Trophoblast cell (in vitro differentiated cells and primary cell): ENCODE data around the gene SUFU.
"Not testable (repeated sequence)": the region's sequence is repeated elsewhere in the genome, so short reads cannot be mapped to it uniquely, and the experiment has no call there.

Experiments
- DNase-seq, 2 donors: peaks; one replicate each; pipeline ENCODE4 v3.0.0-alpha.2; 2016
- H2AFZ ChIP-seq: 2 replicates; pipeline ENCODE4 v1.6.1; 2013; ENCODE audit warnings: low read length, moderate library complexity, mild to moderate bottlenecking; ENCODE audit not compliant: insufficient read depth, poor library complexity
- H2AK5ac ChIP-seq: 2 replicates; pipeline ENCODE4 v1.6.1; 2013; ENCODE audit warnings: mild to moderate bottlenecking, low read length
- H2BK120ac ChIP-seq: 2 replicates; pipeline ENCODE4 v1.6.1; 2013; ENCODE audit warnings: low read length, mild to moderate bottlenecking, moderate library complexity; ENCODE audit not compliant: insufficient read depth, poor library complexity
- H2BK12ac ChIP-seq: 2 replicates; pipeline ENCODE4 v1.6.1; 2013; ENCODE audit warnings: mild to moderate bottlenecking, low read length, moderate library complexity
- H2BK5ac ChIP-seq: 2 replicates; pipeline ENCODE4 v1.6.1; 2013; ENCODE audit warnings: low read length, low read depth, moderate library complexity, mild to moderate bottlenecking; ENCODE audit not compliant: poor library complexity
- H3K14ac ChIP-seq: 2 replicates; pipeline ENCODE4 v1.6.1; 2013; ENCODE audit warnings: mild to moderate bottlenecking, low read length
- H3K18ac ChIP-seq: 2 replicates; pipeline ENCODE4 v1.6.1; 2013; ENCODE audit warnings: mild to moderate bottlenecking, low read length
- H3K23ac ChIP-seq: 2 replicates; pipeline ENCODE4 v1.6.1; 2013; ENCODE audit warnings: low read length
- H3K27ac ChIP-seq: 2 replicates; pipeline ENCODE4 v1.5.1; 2013; ENCODE audit warnings: low read depth, mild to moderate bottlenecking, inconsistent platforms, low read length, moderate library complexity
- H3K27me3 ChIP-seq: 2 replicates; pipeline ENCODE4 v1.6.1; 2013; ENCODE audit warnings: inconsistent platforms, mild to moderate bottlenecking, low read length, moderate library complexity; ENCODE audit not compliant: insufficient read depth
- H3K36me3 ChIP-seq, 2 experiments: 1 replicate in 1 of 2; 2 replicates in 1 of 2; pipeline ENCODE4 v1.6.1; 2013; ENCODE audit warnings: low read length in 2 of 2, mild to moderate bottlenecking in 2 of 2, moderate library complexity in 1 of 2; ENCODE audit not compliant: insufficient read depth in 2 of 2, control insufficient read depth in 1 of 2
- H3K4ac ChIP-seq: 2 replicates; pipeline ENCODE4 v1.6.1; 2013; ENCODE audit warnings: low read depth, mild to moderate bottlenecking, low read length, moderate library complexity
- H3K4me1 ChIP-seq, 2 experiments: 1 replicate in 1 of 2; 2 replicates in 1 of 2; pipeline ENCODE4 v1.6.1; 2013; ENCODE audit warnings: low read length in 2 of 2, mild to moderate bottlenecking in 2 of 2, moderate library complexity in 1 of 2; ENCODE audit not compliant: insufficient read depth in 2 of 2, control insufficient read depth in 1 of 2
- H3K4me2 ChIP-seq: 2 replicates; pipeline ENCODE4 v1.6.1; 2013; ENCODE audit warnings: inconsistent platforms, mild to moderate bottlenecking, low read length, moderate library complexity
- H3K4me3 ChIP-seq: 2 replicates; pipeline ENCODE4 v1.5.1; 2013; ENCODE audit warnings: mild to moderate bottlenecking, low read depth, low read length, inconsistent platforms
- H3K79me1 ChIP-seq: one replicate; pipeline ENCODE4 v1.6.1; 2013; ENCODE audit warnings: low read length
- H3K79me2 ChIP-seq: 2 replicates; pipeline ENCODE4 v1.6.1; 2013; ENCODE audit warnings: low read length, mild to moderate bottlenecking; ENCODE audit not compliant: control insufficient read depth, insufficient read depth, poor library complexity
- H3K9ac ChIP-seq: 2 replicates; pipeline ENCODE4 v1.6.1; 2013; ENCODE audit warnings: mild to moderate bottlenecking, low read length
- H3K9me3 ChIP-seq: 2 replicates; pipeline ENCODE4 v1.6.1; 2013; ENCODE audit warnings: low read depth, mild to moderate bottlenecking, control low read depth, inconsistent platforms, low read length; ENCODE audit not compliant: insufficient read depth
- H4K12ac ChIP-seq: 2 replicates; pipeline ENCODE4 v1.6.1; 2013; ENCODE audit warnings: low read depth, mild to moderate bottlenecking, low read length, moderate library complexity
- H4K8ac ChIP-seq: 2 replicates; pipeline ENCODE4 v1.6.1; 2013; ENCODE audit warnings: low read depth, mild to moderate bottlenecking, low read length, moderate library complexity
- H4K91ac ChIP-seq: one replicate; pipeline ENCODE4 v1.6.1; 2013; ENCODE audit warnings: low read depth, mild to moderate bottlenecking, low read length, moderate library complexity
- WGBS: extraction: QIAGEN DNeasy Blood & Tissue Kit; methylation state at CpG from one replicate; pipeline ENCODE4 v1.1.7; 2013; ENCODE audit warnings: missing lambda C conversion rate; ENCODE audit not compliant: insufficient read length, insufficient coverage; ENCODE audit errors: extremely low coverage; 5-methylcytosine and 5-hydroxymethylcytosine counted together

Gene SUFU

GRCh38 chr10:102524746-102525145 is 21.0 kb downstream of the SUFU start:
- Histone ChIP-seq H3K36me3 (peaks cover 12 to 15% of the 10 kb centered on the region in 2 experiments), H4K12ac (no peak overlapping the region), H2BK120ac (no peak overlapping the region), H3K4ac (no peak overlapping the region), H3K4me3 (no peak overlapping the region), H3K14ac (no peak overlapping the region), H3K9ac (no peak overlapping the region), H3K27me3 (no peaks in the 10 kb centered on the region), H2AFZ (no peak overlapping the region), H3K4me2 (no peak overlapping the region), H3K18ac (no peak overlapping the region), H2BK5ac (no peak overlapping the region), H2BK12ac (no peak overlapping the region), H4K8ac (no peak overlapping the region), H3K9me3 (no peaks in the 10 kb centered on the region), H3K4me1 (peaks cover 0 to 11% of the 10 kb centered on the region in 2 experiments), H3K79me2 (peaks cover 3% of the 10 kb centered on the region), H2AK5ac (no peak overlapping the region), H3K27ac (no peak overlapping the region), H4K91ac (no peak overlapping the region), H3K79me1 (no peaks in the 10 kb centered on the region), H3K23ac (no peak overlapping the region)
- no peak for DNase-seq
- no CpG with 5 or more reads among the region's 4 CpGs for WGBS

- Histone ChIP-seq H2BK5ac (no peak overlapping the region), H3K4ac (no peak overlapping the region), H4K8ac (no peak overlapping the region), H3K27me3 (no peaks in the 10 kb centered on the region), H2BK12ac (no peak overlapping the region), H2AFZ (no peak overlapping the region), H3K27ac (no peak overlapping the region), H3K4me3 (no peak overlapping the region), H2AK5ac (no peak overlapping the region), H2BK120ac (no peak overlapping the region), H4K91ac (no peak overlapping the region), H3K9me3 (no peaks in the 10 kb centered on the region), H3K79me2 (peaks cover 2% of the 10 kb centered on the region), H3K79me1 (no peaks in the 10 kb centered on the region), H3K4me1 (peaks cover 0 to 10% of the 10 kb centered on the region in 2 experiments), H3K14ac (no peak overlapping the region), H3K18ac (no peak overlapping the region), H3K4me2 (no peak overlapping the region), H4K12ac (no peak overlapping the region), H3K23ac (no peak overlapping the region), H3K9ac (no peak overlapping the region), H3K36me3 (peaks cover 14 to 15% of the 10 kb centered on the region in 2 experiments)
- no peak for DNase-seq
- no CpG with 5 or more reads among the region's 2 CpGs for WGBS
Measured at GRCh38 chr10:102527546-102527945, 23.8 kb downstream of the SUFU start.

GRCh38 chr10:102534333-102534732 is 30.6 kb downstream of the SUFU start:
- no peak overlapping the region for H4K91ac ChIP-seq
- H3K9ac ChIP-seq: no peak overlapping the region
- peak in 1 of 2 donors; percentile 20 for DNase-seq
- H2BK120ac ChIP-seq: no peak overlapping the region
- no peak overlapping the region for H2BK12ac ChIP-seq
- no peaks in the 10 kb centered on the region for H3K79me2 ChIP-seq
- no peak overlapping the region for H3K18ac ChIP-seq
- H3K4me1 ChIP-seq: no peaks in the 10 kb centered on the region
- no peak overlapping the region for H3K4me2 ChIP-seq
- no peaks in the 10 kb centered on the region for H3K79me1 ChIP-seq
- H4K8ac ChIP-seq: no peak overlapping the region
- H3K9me3 ChIP-seq: no peaks in the 10 kb centered on the region
- H3K23ac ChIP-seq: no peak overlapping the region
- H2AFZ ChIP-seq: no peak overlapping the region
- no peak overlapping the region for H3K14ac ChIP-seq
- H4K12ac ChIP-seq: no peak overlapping the region
- H2AK5ac ChIP-seq: no peak overlapping the region
- no CpG with 5 or more reads among the region's 13 CpGs for WGBS
- H3K4ac ChIP-seq: no peak overlapping the region
- peaks cover 3 to 10% of the 10 kb centered on the region in 2 experiments for H3K36me3 ChIP-seq
- no peaks in the 10 kb centered on the region for H3K27me3 ChIP-seq
- no peak overlapping the region for H2BK5ac ChIP-seq
- H3K27ac ChIP-seq: no peak overlapping the region
- H3K4me3 ChIP-seq: no peak overlapping the region

GRCh38 chr10:102534966-102535365 is 31.2 kb downstream of the SUFU start:
- H4K12ac ChIP-seq, H3K14ac ChIP-seq, H3K36me3 ChIP-seq, H3K23ac ChIP-seq, H3K79me2 ChIP-seq, H3K18ac ChIP-seq, H4K91ac ChIP-seq, H3K9ac ChIP-seq, DNase-seq, H3K79me1 ChIP-seq, H2BK5ac ChIP-seq, H4K8ac ChIP-seq, H3K4me3 ChIP-seq, H3K4me2 ChIP-seq, H3K9me3 ChIP-seq, H3K27me3 ChIP-seq, H3K27ac ChIP-seq, H2AFZ ChIP-seq, H2AK5ac ChIP-seq, H3K4ac ChIP-seq, H2BK120ac ChIP-seq, H2BK12ac ChIP-seq, H3K4me1 ChIP-seq: not testable (repeated sequence)
- no CpG with 5 or more reads among the region's 9 CpGs for WGBS
